Tibial artery (tissue), 4 donors: Measurements from ENCODE around the gene SLC9A3.
"Not testable (repeated sequence)": the region's sequence is repeated elsewhere in the genome, so short reads cannot be mapped to it uniquely, and the experiment has no call there.

Experiments used
- DNase-seq, 2 donors: peaks; one replicate each; pipeline ENCODE4 v3.0.0-alpha.2; 2019
- H3K27ac ChIP-seq, 2 donors: fragments of 200-600 bp; sonication (generic) in 1 of 2; 1 replicate in 1 of 2; 2 replicates in 1 of 2; pipeline ENCODE4 v1.5.1; 2018 to 2019; ENCODE audit warnings: mild to moderate bottlenecking in 1 of 2
- H3K27me3 ChIP-seq, 2 donors: fragments of 200-600 bp; sonication (generic) in 1 of 2; one replicate each; pipeline versions ENCODE4 v1.5.1 to v1.6.0; 2016 to 2019
- H3K36me3 ChIP-seq, 3 donors: fragments of 200-600 bp; sonication (generic) in 2 of 3; one replicate each; pipeline ENCODE4 v1.5.1; 2016 to 2019; ENCODE audit warnings: mild to moderate bottlenecking in 2 of 3
- H3K4me1 ChIP-seq, 4 donors: fragments of 200-600 bp; sonication (generic) in 2 of 4; 1 replicate in 3 of 4; 2 replicates in 1 of 4; pipeline ENCODE4 v1.5.1; 2016 to 2019
- H3K4me3 ChIP-seq, 2 donors: fragments of 200-600 bp; sonication (generic) in 1 of 2; 1 replicate in 1 of 2; 2 replicates in 1 of 2; pipeline ENCODE4 v1.5.1; 2018 to 2019; ENCODE audit warnings: mild to moderate bottlenecking in 2 of 2
- H3K9me3 ChIP-seq, 3 donors: fragments of 200-600 bp; sonication (generic) in 1 of 3; one replicate each; pipeline ENCODE4 v1.5.1; 2016 to 2019
- intact Hi-C: fragments of 100-400 bp; cut with DNase I; formaldehyde crosslinking; loops from one replicate; pipeline ENCODE4 v1.15.0; 2023; ENCODE audit warnings: low total_unique reads
- TF ChIP-seq, protein P1 (sequence below), 2 experiments: fragments of 200-600 bp in 1 of 2; fragments of 450-650 bp in 1 of 2; IDR thresholded peaks; one replicate each; pipeline ENCODE4 v1.5.1; 2017 to 2019; ENCODE audit warnings: antibody characterized with exemption in 2 of 2, mild to moderate bottlenecking in 1 of 2, moderate library complexity in 1 of 2

Gene SLC9A3

DNA sequence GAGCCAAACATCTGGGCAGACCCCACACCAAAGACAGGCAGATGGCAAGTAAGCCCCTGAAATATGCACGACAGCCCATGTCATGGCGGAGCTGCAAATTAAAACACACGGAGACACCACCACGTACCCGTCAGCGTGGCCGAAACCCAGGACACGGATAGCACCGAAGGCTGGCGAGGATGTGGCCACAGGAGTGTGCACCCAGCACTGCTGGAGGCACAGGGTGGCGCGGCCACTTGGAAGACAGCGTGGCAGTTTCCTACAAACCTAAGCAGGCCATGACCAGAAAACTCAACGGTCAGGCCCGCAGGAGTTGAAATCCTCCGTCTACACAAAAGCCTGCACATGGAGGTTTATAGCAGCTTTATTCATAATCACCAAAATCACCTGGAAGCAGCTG is 12.8 kb downstream of the SLC9A3 start:
- no peak overlapping the region for H3K27ac ChIP-seq
- peaks cover 0 to 46% of the 10 kb centered on the region in 2 donors for H3K27me3 ChIP-seq
- intact Hi-C loops = no loop called here
- TF ChIP-seq, protein P1, sequence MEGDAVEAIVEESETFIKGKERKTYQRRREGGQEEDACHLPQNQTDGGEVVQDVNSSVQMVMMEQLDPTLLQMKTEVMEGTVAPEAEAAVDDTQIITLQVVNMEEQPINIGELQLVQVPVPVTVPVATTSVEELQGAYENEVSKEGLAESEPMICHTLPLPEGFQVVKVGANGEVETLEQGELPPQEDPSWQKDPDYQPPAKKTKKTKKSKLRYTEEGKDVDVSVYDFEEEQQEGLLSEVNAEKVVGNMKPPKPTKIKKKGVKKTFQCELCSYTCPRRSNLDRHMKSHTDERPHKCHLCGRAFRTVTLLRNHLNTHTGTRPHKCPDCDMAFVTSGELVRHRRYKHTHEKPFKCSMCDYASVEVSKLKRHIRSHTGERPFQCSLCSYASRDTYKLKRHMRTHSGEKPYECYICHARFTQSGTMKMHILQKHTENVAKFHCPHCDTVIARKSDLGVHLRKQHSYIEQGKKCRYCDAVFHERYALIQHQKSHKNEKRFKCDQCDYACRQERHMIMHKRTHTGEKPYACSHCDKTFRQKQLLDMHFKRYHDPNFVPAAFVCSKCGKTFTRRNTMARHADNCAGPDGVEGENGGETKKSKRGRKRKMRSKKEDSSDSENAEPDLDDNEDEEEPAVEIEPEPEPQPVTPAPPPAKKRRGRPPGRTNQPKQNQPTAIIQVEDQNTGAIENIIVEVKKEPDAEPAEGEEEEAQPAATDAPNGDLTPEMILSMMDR (IDR thresholded peaks at IDR 0.05) = no peak
- no peaks in the 10 kb centered on the region for H3K9me3 ChIP-seq
- peaks cover 0 to 6% (median 0%) of the 10 kb centered on the region in 4 donors for H3K4me1 ChIP-seq
- DNase-seq = no peak
- H3K4me3 ChIP-seq = no peak overlapping the region
- H3K36me3 ChIP-seq = no peaks in the 10 kb centered on the region

- intact Hi-C loops = no loop called here
- no peak for DNase-seq
These were observed 13.7 kb downstream of the SLC9A3 start for GRCh38 chr5:510521-510920.

DNA sequence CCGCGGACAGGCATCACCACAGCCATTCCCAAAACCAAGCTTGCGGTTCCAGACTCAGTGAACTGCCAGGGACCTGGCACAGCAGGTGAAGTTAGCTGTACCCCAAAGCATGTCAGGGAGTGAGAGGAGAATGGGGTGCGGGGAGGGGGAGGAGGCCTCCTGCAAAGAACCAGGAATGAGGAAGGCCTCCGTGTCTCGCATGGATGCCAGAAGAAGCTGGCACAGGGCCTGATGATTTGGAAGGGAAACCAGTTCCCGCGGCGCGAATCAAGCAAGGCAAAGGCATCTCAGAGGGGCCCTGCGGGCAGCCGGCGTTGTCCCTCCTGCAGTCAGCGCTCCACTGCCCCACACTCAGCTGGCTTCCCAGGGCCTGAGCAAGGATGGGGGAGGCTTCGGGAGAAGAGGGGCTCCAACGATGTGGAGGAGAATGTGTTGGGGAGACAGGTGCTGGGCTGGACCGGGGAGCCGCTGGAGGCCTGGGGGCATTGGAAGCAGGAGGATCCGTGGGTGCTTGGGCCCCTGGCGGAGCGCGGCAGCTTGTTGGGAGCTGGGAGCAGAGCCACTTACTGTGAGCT is 14.6 kb downstream of the SLC9A3 start:
- Histone ChIP-seq H3K4me1 (peaks cover 0 to 6% (median 0%) of the 10 kb centered on the region in 4 donors), H3K4me3 (no peak overlapping the region), H3K27ac (no peak overlapping the region), H3K9me3 (no peaks in the 10 kb centered on the region), H3K27me3 (peaks cover 0 to 45% of the 10 kb centered on the region in 2 donors), H3K36me3 (no peaks in the 10 kb centered on the region)
- no peak for DNase-seq
- intact Hi-C loops = no loop called here
- TF ChIP-seq, protein P1 (IDR thresholded peaks at IDR 0.05) = no peak

More at GRCh38 chr5:510521-510920, 13.7 kb downstream of the SLC9A3 start:
- no peaks in the 10 kb centered on the region for H3K36me3 ChIP-seq
- TF ChIP-seq, protein P1 (IDR thresholded peaks at IDR 0.05) = no peak
- H3K4me3 ChIP-seq = no peak overlapping the region
- no peak overlapping the region for H3K27ac ChIP-seq
- no peaks in the 10 kb centered on the region for H3K9me3 ChIP-seq
- H3K4me1 ChIP-seq = peaks cover 0 to 6% (median 0%) of the 10 kb centered on the region in 4 donors
- peaks cover 0 to 50% of the 10 kb centered on the region in 2 donors for H3K27me3 ChIP-seq

GRCh38 chr5:507986-508575 is 16.2 kb downstream of the SLC9A3 start:
- DNase-seq, H3K36me3 ChIP-seq, H3K27ac ChIP-seq, H3K9me3 ChIP-seq, H3K4me3 ChIP-seq, H3K4me1 ChIP-seq, intact Hi-C loops: not testable (repeated sequence)
- peaks cover 0 to 45% of the 10 kb centered on the region in 2 donors for H3K27me3 ChIP-seq

DNA sequence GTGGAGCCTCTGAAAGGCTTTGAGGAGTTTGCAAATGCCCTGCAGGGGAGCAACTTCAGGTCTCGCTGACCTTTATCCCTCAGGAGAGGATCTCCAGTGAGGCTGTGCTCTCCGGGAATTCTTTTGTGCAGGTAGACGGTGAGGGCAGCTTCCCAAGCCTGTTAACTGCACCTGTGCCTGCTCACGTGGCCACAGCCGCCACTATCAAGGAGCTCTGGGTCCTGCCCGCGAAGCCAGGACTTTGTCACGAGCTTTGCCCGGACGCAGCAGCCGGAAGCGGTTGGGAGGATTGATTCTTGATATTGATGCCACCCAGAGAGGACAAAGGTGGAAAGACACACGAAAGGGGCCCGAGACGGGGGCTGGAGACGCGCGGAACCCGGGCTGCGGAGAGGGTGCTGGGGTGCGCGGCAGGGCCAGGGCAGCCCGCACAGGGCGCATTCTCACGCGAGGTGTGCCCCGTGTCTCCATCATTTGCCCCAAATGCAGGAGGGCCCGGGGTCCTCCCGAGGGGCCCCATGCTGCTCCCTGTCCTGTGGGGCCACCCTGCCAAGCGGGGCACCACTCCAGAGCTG is 18.2 kb downstream of the SLC9A3 start:
- H3K27me3 ChIP-seq = peaks cover 0 to 61% of the 10 kb centered on the region in 2 donors
- H3K27ac ChIP-seq = no peak overlapping the region
- H3K4me1 ChIP-seq = peaks cover 0 to 18% (median 2%) of the 10 kb centered on the region in 4 donors
- H3K36me3 ChIP-seq = no peaks in the 10 kb centered on the region
- no peaks in the 10 kb centered on the region for H3K9me3 ChIP-seq
- H3K4me3 ChIP-seq = no peak overlapping the region
- DNase-seq = no peak
- TF ChIP-seq, protein P1 (IDR thresholded peaks at IDR 0.05) = no peak
- intact Hi-C loops = no loop called here
